ENCODE results near the gene CDH22. TPM values are rescaled to one million over a fixed set of nuclear protein-coding genes. Genes with fewer than 3 reads are reported as not detected.

Gene CDH22
- total and polyA plus RNA-seq, 10 of the 15 experiments (the other 5 are each of a cell fraction or from before 2014, with no cell fraction given): not detected

GRCh38 chr20:46334303-46334904, 26.1 kb upstream of the CDH22 start (continued):
- TF ChIP-seq REST (IDR thresholded peaks at IDR 0.05; ENCODE audit: low read depth, low read length) (no peak), CTCF (IDR thresholded peaks at IDR 0.05 in 2 of 3, conservative IDR thresholded peaks at IDR 0.05 in 1 of 3; ENCODE audit: control insufficient read depth in 2 of 3, extremely low read depth in 1 of 3, insufficient read depth in 1 of 3, low read depth in 3 of 3, low read length in 3 of 3) (no peak), BCL3 (IDR thresholded peaks at IDR 0.05; ENCODE audit: borderline replicate concordance, insufficient read depth, low read depth, low read length, poor library complexity, severe bottlenecking) (no peak), TAF1 (IDR thresholded peaks at IDR 0.05; ENCODE audit: borderline replicate concordance, low read depth, low read length) (no peak), NFIC (IDR thresholded peaks at IDR 0.05; ENCODE audit: low read depth, low read length) (no peak), ZBTB33 (IDR thresholded peaks at IDR 0.05) (no peak), RFX5 (IDR thresholded peaks at IDR 0.05; ENCODE audit: low read depth, low read length) (no peak), MAX (IDR thresholded peaks at IDR 0.05; ENCODE audit: low read depth, low read length) (no peak), STAT1 (conservative IDR thresholded peaks at IDR 0.05) (no peak), PAX5 (IDR thresholded peaks at IDR 0.05; ENCODE audit: borderline replicate concordance, low read depth, low read length) (no peak)

Data from GM12878 (cell line).